MM.1S (cell line): ENCODE data around the gene PLEKHS1.

Experiments used
- DNase-seq: peaks from one replicate; pipeline ENCODE4 v3.0.0-alpha.2; 2015
- H2AFZ ChIP-seq: fragments of 300-600 bp; sonication (generic); 2 replicates; pipeline ENCODE4 v1.6.0; 2016; ENCODE audit warnings: antibody characterized with exemption, low read length
- H3F3A ChIP-seq: fragments of 300-600 bp; sonication (generic); 2 replicates; pipeline ENCODE4 v1.6.1; 2016; ENCODE audit warnings: mild to moderate bottlenecking, antibody characterized with exemption, low read length, moderate library complexity, mixed read lengths; ENCODE audit not compliant: insufficient read depth
- H3K27ac ChIP-seq: fragments of 300-600 bp; sonication (generic); 2 replicates; pipeline ENCODE4 v1.5.1; 2016; ENCODE audit warnings: mild to moderate bottlenecking, low read length
- H3K27me3 ChIP-seq: fragments of 300-600 bp; sonication (generic); replicated peaks from 2 replicates; pipeline ENCODE4 v1.6.0; 2016; ENCODE audit warnings: low read length; ENCODE audit not compliant: insufficient read depth
- H3K36me3 ChIP-seq: fragments of 300-600 bp; sonication (generic); replicated peaks from 2 replicates; pipeline ENCODE4 v1.6.1; 2016; ENCODE audit warnings: mild to moderate bottlenecking, low read length, mixed read lengths; ENCODE audit not compliant: insufficient read depth
- H3K4me1 ChIP-seq: fragments of 300-600 bp; sonication (generic); 2 replicates; pipeline ENCODE4 v1.6.1; 2016; ENCODE audit warnings: low read length, mixed read lengths
- H3K4me2 ChIP-seq: fragments of 300-600 bp; sonication (generic); 2 replicates; pipeline ENCODE4 v1.6.0; 2016; ENCODE audit warnings: low read depth, low read length
- H3K4me3 ChIP-seq: fragments of 300-600 bp; sonication (generic); 2 replicates; pipeline ENCODE4 v1.5.1; 2016; ENCODE audit warnings: low read length, mixed read lengths
- H3K79me2 ChIP-seq: fragments of 300-600 bp; sonication (generic); 2 replicates; pipeline ENCODE4 v1.6.1; 2016; ENCODE audit warnings: mixed run types, low read length, mixed read lengths
- H3K9ac ChIP-seq: fragments of 300-600 bp; sonication (generic); 2 replicates; pipeline ENCODE4 v1.6.1; 2016; ENCODE audit warnings: low read length, mixed read lengths
- H3K9me2 ChIP-seq: fragments of 300-600 bp; sonication (generic); replicated peaks from 2 replicates; pipeline ENCODE4 v1.6.1; 2016; ENCODE audit warnings: mild to moderate bottlenecking, low read length, mixed read lengths; ENCODE audit not compliant: insufficient read depth
- H3K9me3 ChIP-seq: fragments of 300-600 bp; sonication (generic); replicated peaks from 2 replicates; pipeline ENCODE4 v1.6.1; 2016; ENCODE audit warnings: mild to moderate bottlenecking, low read length, mixed read lengths; ENCODE audit not compliant: insufficient read depth
- H4K20me1 ChIP-seq: fragments of 300-600 bp; sonication (generic); 2 replicates; pipeline ENCODE4 v1.6.1; 2016; ENCODE audit warnings: mild to moderate bottlenecking, low read length, moderate library complexity, mixed read lengths; ENCODE audit not compliant: insufficient read depth
- CTCF ChIP-seq: fragments of 300-600 bp; sonication (generic); IDR thresholded peaks from 2 replicates; pipeline ENCODE4 v1.5.1; 2016; ENCODE audit warnings: antibody characterized with exemption, low read length, mixed read lengths
- EZH2 ChIP-seq: fragments of 300-600 bp; sonication (generic); optimal IDR thresholded peaks from 2 replicates; pipeline ENCODE3; 2017; ENCODE audit warnings: low read depth, mild to moderate bottlenecking, antibody characterized with exemption, low read length, mixed read lengths
- EZH2phosphoT487 ChIP-seq: fragments of 300-600 bp; sonication (generic); IDR thresholded peaks from 2 replicates; pipeline ENCODE4 v1.6.1; 2018; ENCODE audit warnings: antibody characterized with exemption, low read length

PLEKHS1 gene

DNA sequence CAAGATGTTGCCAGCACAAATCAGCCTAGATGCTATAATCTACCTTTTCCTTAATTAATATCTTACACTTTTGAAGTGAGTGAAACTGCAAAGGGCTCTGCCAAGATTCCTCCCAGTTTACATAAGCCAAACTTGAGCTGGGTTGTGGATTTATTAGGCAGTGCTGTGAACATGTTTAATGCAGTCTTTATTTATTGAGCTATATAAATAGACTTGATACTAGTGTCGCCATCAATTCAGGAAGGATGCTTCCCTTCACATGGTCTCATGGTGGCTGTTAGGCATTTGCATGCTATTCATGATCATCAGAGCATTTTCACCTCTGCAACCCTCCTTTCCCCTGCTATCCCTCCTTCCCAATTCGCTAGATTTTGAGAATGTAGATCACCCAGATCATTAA, 40.2 kb downstream of the PLEKHS1 start:
- DNase-seq: no peak
- no peak overlapping the region for H3K9ac ChIP-seq
- H3K4me3 ChIP-seq: no peak overlapping the region
- H3K79me2 ChIP-seq: no peaks in the 10 kb centered on the region
- no peaks in the 10 kb centered on the region for H3F3A ChIP-seq
- no peaks in the 10 kb centered on the region for H3K9me3 ChIP-seq
- no peaks in the 10 kb centered on the region for H3K36me3 ChIP-seq
- no peak overlapping the region for H2AFZ ChIP-seq
- H3K4me1 ChIP-seq: no peaks in the 10 kb centered on the region
- no peak overlapping the region for H3K4me2 ChIP-seq
- no peak for TF ChIP-seq CTCF
- no peak for TF ChIP-seq EZH2phosphoT487
- no peak for TF ChIP-seq EZH2
- no peak overlapping the region for H3K27ac ChIP-seq
- no peaks in the 10 kb centered on the region for H4K20me1 ChIP-seq
- H3K9me2 ChIP-seq: no peaks in the 10 kb centered on the region
- H3K27me3 ChIP-seq: no peaks in the 10 kb centered on the region

- no peaks in the 10 kb centered on the region for H3F3A ChIP-seq
- H3K27ac ChIP-seq: no peak overlapping the region
- TF ChIP-seq CTCF (no peak), EZH2 (no peak), EZH2phosphoT487 (no peak)
These were observed 50.1 kb downstream of the PLEKHS1 start for GRCh38 chr10:113801569-113801968.

GRCh38 chr10:113802997-113803396, 51.5 kb downstream of the PLEKHS1 start:
- no peaks in the 10 kb centered on the region for H3K36me3 ChIP-seq
- no peaks in the 10 kb centered on the region for H4K20me1 ChIP-seq
- no peak overlapping the region for H3K4me2 ChIP-seq
- H3K9ac ChIP-seq: no peak overlapping the region
- H3F3A ChIP-seq: no peaks in the 10 kb centered on the region
- TF ChIP-seq EZH2 (no peak), CTCF (no peak), EZH2phosphoT487 (no peak)
- no peak overlapping the region for H3K27ac ChIP-seq
- no peak for DNase-seq
- H2AFZ ChIP-seq: no peak overlapping the region
- no peaks in the 10 kb centered on the region for H3K27me3 ChIP-seq
- no peak overlapping the region for H3K4me3 ChIP-seq
- H3K79me2 ChIP-seq: no peaks in the 10 kb centered on the region
- no peaks in the 10 kb centered on the region for H3K4me1 ChIP-seq
- H3K9me3 ChIP-seq: no peaks in the 10 kb centered on the region
- no peaks in the 10 kb centered on the region for H3K9me2 ChIP-seq

More at GRCh38 chr10:113801569-113801968, 50.1 kb downstream of the PLEKHS1 start:
- no peak overlapping the region for H2AFZ ChIP-seq
- H3K27me3 ChIP-seq: no peaks in the 10 kb centered on the region
- no peaks in the 10 kb centered on the region for H3K4me1 ChIP-seq
- no peak overlapping the region for H3K4me2 ChIP-seq
- no peaks in the 10 kb centered on the region for H3K9me2 ChIP-seq
- H3K9me3 ChIP-seq: no peaks in the 10 kb centered on the region
- H3K4me3 ChIP-seq: no peak overlapping the region
- no peak overlapping the region for H3K9ac ChIP-seq
- H3K79me2 ChIP-seq: no peaks in the 10 kb centered on the region
- H3K36me3 ChIP-seq: no peaks in the 10 kb centered on the region
- DNase-seq: no peak
- no peaks in the 10 kb centered on the region for H4K20me1 ChIP-seq

- no peaks in the 10 kb centered on the region for H3K9me3 ChIP-seq
- H3K4me1 ChIP-seq: no peaks in the 10 kb centered on the region
- H3K36me3 ChIP-seq: no peaks in the 10 kb centered on the region
- no peaks in the 10 kb centered on the region for H3K79me2 ChIP-seq
- no peak overlapping the region for H3K4me3 ChIP-seq
- DNase-seq: no peak
- no peaks in the 10 kb centered on the region for H3K9me2 ChIP-seq
- no peak overlapping the region for H3K27ac ChIP-seq
- no peak overlapping the region for H2AFZ ChIP-seq
- no peaks in the 10 kb centered on the region for H3F3A ChIP-seq
- no peak overlapping the region for H3K9ac ChIP-seq
- H4K20me1 ChIP-seq: no peaks in the 10 kb centered on the region
- no peak overlapping the region for H3K4me2 ChIP-seq
- no peaks in the 10 kb centered on the region for H3K27me3 ChIP-seq
- TF ChIP-seq EZH2 (no peak), EZH2phosphoT487 (no peak), CTCF (no peak)
These were observed 55.0 kb downstream of the PLEKHS1 start for GRCh38 chr10:113806503-113806902.
